Fibroblast of skin of scalp (primary cell): ENCODE measurements around the gene CDK14.
"Not testable (repeated sequence)": the region's sequence is repeated elsewhere in the genome, so short reads cannot be mapped to it uniquely, and the experiment has no call there.

ENCODE experiments used
- DNase-seq: peaks from one replicate; pipeline ENCODE4 v3.0.0-alpha.2; 2013

Gene CDK14

DNA sequence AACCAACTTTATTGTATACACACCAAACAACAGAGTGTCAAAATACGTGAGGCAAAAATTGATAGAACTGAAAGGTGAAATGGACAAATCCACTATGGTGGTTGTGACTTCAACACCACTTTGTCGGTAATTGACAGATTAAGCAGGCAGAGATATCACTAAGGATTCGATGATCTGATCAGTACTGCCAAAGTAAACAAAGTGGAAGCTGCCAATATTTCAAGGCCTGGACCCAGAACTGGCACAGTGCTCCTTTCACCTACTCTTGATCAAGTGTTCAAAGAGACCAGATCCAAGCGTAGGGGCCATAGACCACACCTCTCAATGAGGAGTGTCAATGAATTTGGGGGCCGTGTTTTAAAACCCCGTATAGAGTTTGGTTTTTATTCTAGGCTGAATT, 167.0 kb downstream of the CDK14 start:
- DNase-seq, result no peak

DNA sequence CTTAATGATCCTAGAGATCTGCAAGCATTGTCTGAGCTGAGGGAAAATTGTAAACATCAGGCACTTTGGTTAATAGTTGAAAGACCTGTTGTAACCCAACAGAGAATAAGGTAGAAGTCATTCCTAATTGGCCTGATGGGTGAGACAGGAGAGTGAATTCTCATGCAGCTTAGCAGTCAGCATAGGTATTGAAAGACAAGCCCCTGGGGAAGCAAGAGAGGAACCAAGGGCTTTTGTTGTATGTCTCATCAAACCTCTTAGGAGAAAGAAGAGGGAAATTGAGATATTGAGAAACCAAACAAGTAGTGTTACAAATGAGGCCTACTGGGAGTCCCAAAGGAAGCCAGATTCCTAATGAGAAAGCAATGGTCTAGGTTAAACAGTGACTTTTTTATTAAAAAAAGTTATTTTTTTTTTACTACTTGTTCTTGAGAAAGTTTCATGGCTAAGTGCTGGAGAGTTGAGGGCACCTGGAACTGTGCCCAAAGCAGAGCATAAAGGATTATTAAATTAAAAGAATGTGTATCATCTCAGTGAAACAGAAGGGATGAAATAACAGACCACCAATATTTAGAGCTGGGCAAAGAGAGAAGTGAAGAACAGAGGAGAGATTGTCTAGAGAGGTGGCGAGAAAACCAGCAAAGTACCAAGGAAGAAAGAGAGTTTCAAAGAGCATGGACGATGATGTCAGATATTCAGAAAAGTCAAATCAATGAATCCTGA, 168.9 kb downstream of the CDK14 start:
- no peak for DNase-seq

DNA sequence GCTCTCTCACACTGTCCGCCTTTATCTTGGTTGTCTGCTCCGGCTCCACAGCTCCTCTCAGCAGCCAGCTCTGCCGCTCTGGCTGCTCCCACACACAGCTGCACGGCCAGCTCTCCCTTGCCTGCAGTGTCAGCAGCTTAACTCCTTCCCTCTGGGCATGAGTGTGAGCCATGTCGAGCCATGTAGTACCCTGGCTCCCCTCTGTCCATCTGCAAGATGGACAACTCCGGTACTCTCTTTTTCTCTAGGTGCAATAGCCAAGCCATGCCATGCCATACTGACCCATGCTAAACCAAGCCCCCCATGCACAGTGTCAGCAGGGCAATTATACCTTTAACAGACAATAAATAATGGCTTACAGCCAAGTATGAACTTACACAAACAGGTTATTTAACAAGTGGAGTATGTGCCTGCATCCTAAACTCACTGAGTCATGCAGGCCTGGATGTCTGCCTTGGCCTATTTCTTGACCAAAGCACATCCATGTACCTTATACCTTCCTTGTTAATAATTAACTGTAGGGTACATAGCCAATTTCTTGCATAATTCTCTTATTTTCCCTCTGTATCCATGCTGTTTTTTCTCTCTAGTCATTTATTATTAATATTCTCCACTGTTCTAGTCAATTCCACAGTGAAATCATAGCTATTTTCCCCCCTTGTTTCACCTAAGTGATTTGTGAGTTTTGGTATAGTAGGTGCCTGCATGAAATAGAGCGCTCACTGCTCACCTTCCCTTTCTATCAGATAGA, 170.9 kb downstream of the CDK14 start:
- DNase-seq, result no peak

DNA sequence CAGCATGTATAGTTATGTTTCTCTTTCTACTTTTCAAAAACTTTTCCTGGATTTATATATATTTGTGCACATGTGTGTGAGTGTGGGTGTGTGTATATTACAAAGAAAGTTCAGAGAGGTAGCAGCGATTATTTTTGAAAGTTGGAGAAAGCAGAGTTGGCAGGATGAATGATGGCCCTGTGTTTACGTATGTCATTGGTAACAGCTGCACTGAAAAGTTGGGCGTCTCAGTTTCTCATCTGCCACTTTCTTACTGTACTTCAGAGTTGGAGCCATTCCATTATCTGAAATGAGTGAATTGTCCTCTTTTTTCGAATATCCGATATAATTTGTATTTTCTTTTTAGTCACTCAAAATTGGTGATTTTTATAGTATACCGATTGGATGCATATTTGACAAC, 172.2 kb downstream of the CDK14 start:
- DNase-seq, result no peak

DNA sequence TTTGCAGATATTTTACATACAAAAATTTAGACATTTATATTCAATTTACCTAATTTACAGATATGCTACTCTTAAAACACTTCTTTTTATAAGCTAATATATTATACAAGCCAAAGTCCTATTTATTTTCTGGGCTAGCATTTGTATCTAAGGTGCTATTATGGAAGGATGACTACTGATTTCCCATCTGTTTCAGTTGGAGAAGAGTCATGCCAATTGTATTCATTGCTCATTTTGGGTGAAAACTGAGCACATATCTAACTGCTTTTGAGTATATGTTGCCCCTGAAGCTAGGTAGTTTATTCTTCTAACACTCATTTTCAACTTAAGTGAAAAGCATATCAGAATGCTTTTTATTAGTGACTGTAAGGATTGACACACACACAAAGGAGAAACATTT, 172.9 kb downstream of the CDK14 start:
- no peak for DNase-seq

DNA sequence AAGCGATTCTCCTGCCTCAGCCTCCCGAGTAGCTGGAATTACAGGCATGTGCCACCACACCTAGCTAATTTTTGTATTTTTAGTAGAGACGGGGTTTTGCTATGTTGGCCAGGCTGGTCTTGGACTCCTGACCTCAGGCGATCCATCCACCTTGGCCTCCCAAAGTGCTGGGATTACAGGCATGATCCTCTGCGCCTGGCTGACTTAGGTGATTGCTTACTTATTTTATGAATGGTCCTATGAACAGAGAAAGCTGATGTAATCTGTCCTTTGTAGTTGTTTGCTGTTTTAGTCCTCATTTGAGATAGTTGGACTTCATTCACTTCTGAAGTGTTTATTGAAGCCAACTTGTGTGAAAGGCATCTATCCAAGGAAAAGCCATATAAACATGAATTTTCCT, 173.4 kb downstream of the CDK14 start:
- not testable (repeated sequence) for DNase-seq

DNA sequence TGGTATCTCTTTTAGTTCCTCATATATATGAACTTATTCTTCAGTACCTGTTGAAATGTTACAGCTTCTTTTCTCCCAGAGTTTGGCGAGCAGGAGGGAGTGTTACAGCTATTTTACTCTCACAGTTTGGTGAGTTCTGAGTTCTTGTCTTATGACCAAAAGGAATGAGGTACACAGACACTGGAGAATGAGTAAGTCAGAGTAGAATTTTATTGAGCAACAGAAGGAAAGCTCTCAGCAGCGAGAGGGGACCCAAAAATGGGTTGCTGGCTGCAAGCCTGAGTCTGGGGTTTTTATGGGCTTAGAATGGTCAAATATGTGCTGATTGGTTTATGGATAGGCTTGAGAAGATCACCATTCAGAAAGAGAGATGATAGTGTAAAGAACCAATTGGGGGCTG, 175.2 kb downstream of the CDK14 start:
- DNase-seq, result peak; percentile 45

DNA sequence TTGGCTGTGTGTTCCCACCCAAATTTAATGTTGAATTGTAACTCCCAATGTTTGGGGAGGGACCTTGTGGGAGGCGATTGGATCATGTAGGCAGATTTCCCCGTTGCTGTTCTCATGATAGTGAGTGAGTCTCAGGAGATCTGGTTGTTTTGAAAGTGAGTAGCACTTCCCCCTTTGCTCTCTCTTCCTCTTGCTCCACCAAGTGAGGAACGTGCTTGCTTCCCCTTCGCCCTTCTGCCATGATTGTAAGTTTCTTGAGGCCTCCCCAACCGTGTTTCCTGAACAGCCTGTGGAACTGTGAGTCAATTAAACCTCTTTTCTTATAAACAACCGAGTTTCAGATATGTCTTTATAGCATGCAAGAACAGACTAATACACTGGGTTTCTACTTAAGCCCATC, 176.3 kb downstream of the CDK14 start:
- no peak for DNase-seq

DNA sequence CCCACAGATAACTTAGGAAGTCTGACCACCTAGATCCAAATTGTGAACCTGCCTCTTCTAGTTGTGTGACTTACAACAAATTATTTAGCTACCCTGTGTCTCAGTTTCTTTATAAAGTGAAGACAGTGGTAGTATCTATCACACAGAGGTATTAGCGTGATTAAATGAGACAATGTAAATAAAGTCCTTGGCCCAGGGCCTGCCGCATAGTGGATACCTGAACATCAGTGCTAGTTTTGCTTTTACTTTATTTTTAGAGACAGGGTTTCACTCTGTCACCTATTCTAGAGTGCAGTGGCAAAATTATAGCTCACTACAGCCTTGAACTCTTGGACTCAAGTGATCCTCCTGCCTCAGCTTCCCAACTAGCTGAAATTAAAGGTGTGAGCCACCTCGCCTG, 177.1 kb downstream of the CDK14 start:
- no peak for DNase-seq

DNA sequence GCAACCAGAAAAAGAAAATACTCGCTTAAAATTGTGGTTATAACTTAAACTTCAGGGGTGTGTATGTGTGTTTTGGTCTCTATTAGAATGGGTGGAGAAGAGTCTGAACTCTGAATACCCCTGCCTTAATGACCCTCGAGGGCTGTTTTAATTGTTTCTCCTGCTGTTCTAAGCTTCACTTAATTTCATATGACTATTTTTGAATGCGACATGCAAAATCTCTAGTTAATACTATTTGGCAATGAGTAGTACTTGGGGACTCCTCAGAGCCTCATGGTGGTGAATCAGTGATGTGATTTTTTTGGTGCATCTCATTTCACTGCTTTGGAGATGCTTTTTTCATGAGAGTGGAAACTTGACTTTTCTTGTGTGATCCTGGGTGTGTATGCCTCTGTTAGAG, 178.6 kb downstream of the CDK14 start:
- DNase-seq, result no peak

DNA sequence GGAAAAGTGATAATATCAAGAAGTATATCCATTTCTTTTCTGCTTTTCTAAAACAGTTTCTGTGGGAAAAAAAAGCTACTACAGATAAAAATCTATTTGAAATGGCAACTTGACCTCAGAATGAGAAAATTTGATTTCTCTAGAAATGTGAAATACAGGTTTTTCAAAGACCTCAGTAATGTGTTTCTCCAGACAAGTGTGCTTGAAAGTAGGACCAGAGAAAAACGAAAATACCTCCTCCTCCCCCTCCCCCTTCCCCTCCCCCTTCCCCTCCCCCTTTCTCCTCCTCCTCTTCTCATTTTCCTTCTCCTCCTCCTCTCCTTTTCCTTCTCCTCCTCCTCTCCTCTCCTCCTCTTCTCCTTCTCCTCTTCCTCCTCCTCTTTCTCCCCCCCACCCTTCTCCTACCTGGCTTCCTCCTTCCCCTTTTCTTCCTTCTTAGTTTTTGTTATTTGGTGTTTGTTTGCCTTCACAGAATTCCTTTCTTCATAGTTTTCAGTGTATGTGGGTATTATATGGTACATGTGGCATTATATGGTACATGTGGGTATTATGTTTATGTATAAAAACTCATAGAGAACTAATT, 179.4 kb downstream of the CDK14 start:
- no peak for DNase-seq

DNA sequence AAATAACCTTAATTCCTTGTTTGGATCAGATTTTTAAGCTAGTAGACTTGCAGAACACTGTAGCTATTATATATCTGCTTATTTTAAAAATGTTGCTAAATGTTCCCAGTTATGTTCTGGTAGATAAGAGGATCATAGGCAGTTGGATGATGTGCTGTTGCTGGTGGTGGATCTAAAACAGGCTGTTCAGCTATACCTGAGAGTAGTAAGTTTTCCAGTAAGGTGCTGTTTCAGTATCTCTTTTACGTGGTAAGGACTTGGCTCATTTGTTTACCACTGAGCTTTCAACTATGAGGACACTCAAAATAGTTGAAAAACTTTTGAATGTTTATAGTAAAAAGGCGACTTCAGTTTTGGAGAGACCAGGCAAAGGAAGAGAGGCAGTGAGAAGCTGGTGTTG, 180.9 kb downstream of the CDK14 start:
- DNase-seq, result no peak

DNA sequence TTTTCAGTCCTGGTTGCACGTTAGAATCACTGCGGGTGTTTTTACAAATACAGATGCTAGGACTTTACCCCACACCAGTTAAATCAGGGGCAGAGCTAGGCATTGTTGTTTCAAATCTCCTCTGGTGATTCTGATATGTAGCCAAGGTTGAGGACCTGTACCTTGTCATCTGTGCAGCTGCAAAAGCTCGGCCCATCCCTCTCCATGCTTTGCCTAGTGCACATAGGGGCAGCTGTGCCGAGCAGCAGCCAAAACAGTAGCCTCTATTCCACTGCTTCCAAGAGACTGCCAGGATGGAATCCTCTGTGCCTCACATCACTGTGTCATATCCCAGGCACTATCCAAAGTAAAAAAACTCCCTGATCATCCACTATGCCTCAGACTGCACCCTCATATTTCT, 181.3 kb downstream of the CDK14 start:
- DNase-seq, result no peak

DNA sequence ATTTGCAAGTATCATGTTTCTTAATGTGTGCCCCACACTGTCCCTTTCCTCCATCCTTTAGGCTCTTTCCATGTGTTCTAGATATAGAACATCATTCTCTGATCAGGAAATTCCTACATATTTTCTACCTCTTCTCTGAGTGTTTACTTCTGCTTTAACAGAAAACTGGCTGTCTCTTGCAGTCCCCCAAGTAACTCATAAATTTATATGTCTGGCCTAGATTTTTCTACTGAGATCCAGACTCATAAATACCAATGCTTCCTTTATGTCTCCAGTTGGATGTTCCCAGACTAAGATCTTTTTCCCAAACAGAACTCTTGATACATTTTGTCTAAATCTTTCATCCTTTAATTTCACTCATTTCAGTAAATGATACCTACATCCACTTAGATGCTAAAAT, 181.8 kb downstream of the CDK14 start:
- DNase-seq, result no peak

DNA sequence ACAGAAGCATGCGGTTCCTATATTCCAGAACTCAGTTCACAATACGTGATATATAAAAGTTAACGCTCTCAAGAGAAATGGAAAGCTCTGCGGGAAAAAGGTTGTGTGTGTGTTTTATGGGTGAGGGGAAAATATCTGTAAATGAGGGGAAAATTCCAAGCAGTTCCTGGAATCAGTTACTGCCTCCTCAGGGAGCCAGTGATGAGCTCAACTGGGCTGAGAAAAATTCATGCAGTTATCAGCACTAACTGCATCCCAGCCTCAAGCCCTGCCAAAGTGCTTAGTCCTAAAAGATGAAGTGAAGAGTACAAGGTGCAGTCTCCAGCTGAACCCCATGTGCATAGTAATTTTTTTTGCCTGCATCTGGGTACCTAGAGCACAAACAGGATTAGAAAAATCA, 191.9 kb downstream of the CDK14 start:
- peak; percentile 79 for DNase-seq

DNA sequence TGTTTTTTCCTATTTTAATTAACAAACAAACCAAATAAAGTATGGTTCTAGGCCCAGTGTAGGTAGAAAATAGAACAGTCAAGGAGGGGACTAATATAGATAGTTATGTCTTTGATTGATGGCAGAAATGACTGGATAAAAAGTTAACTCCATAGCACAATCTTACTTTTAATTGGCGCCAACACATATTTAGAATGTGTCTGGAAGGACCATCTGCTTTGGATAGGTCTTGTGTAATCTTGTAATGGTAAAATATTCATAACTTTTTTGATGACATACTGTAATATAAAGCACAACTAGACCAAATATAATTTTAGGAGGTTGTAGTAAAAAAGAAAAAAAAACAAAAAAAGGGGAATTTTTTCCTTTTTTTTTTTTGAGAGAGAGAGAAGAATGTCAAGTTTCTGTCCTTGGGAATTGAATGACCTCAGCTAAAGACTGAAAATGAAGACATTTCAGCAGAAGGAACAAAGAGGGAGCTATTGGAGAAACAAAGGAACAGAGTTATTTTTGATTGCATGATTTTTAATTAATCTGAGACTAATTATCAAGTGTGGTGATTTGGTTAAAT, 193.7 kb downstream of the CDK14 start:
- DNase-seq, result no peak

DNA sequence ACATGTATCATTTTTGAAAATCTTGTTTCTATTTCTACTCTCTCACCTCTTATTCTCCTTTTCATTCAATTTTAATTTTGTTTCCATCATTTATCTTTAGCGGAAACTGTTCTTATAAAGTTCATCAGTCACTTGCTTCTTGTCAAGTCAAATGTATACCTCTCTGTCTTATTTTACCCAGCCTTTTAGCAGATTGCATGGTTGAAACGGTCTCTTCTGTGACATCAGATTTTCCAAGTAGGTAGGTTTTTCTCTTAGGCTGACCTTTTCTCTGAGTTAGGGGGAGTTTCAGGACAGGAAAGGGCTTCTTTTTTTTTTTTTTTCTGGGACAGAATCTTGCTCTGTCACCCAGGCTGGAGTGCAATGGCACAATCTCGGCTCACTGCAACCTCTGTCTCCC, 195.5 kb downstream of the CDK14 start:
- DNase-seq, result no peak

DNA sequence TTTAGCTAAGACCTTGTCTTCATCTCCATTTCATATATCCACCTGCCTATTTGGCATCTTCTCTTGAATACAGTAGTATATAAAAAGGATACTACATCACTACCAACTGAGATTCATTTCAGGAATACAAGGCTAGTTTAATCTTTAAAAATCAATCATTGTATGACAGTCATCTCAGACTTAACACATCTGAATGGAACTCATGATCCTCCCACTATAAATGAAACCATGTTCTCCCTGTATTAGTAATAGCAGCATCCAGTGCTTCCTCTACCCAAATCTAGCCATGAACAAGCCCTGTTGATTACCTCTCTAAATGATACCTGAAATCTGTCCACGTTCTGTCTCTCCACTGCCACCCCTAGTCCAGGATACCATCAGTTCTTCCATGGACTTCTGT, 196.2 kb downstream of the CDK14 start:
- no peak for DNase-seq

DNA sequence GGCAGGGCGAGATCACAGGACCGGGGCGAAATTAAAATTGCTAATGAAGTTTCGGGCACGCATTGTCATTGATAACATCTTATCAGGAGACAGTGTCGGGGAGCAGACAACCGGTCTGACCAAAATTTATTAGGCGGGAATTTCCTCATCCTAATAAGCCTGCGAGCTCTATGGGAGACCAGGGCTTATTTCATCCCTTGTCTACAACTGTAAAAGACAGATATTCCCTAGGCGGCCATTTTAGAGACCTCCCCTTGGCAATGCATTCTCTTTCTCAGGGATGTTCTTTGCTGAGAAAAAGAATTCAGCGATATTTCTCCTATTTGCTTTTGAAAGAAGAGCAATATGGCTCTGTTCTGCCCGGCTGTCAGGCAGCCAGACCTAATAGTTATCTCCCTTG, 198.1 kb downstream of the CDK14 start:
- DNase-seq, result not testable (repeated sequence)

DNA sequence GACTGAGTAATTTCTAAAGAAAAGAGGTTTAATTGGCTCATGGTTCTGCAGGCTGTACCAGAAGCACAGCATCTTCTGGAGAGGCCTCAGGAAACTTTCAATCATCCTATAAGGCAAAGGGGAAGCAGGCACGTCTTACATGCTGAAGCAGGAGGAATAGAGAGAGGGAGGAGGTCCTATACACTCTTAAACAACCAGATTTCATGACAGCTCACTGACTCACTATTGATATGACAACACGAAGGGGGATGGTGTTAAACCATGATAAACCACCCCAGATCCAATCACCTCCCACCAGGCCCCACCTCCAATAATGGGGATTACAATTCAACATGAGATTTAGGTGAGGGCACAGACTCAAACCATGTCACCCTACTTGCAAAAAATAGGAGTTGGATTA, 201.5 kb downstream of the CDK14 start:
- DNase-seq, result no peak

DNA sequence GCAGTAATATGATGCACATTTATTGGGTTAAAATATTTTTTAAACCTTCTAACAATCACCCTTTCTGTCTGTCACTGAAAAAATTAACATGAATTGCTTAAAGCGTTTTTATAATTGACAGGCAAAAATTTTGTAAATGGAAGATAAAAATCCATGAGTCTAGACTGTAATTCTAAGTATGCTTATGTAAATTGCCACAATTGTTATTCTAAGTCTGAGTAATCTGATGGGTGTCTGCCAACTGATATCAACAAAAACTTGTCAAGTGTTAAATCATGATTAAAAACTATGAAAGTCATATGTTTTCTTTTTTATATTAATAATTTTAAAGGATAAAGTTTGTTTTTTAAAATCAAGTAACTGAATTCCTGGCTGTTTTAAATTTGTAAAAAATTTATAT, 208.2 kb downstream of the CDK14 start:
- DNase-seq, result peak; percentile 82

DNA sequence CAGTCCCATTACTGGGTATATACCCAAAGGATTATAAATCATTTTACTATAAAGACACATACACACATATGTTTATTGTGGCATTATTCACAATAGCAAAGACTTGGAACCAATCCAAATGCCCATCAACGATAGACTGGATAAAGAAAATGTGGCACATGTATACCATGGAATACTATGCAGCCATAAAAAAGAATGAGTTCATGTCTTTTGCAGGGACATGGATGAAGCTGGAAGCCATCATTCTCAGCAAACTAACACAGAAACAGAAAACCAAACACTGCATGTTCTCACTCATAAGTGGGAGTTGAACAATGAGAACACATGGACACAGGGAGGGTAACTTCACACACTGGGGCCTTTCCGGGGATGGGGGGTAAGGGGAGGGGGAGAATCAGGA, 219.4 kb downstream of the CDK14 start:
- not testable (repeated sequence) for DNase-seq

DNA sequence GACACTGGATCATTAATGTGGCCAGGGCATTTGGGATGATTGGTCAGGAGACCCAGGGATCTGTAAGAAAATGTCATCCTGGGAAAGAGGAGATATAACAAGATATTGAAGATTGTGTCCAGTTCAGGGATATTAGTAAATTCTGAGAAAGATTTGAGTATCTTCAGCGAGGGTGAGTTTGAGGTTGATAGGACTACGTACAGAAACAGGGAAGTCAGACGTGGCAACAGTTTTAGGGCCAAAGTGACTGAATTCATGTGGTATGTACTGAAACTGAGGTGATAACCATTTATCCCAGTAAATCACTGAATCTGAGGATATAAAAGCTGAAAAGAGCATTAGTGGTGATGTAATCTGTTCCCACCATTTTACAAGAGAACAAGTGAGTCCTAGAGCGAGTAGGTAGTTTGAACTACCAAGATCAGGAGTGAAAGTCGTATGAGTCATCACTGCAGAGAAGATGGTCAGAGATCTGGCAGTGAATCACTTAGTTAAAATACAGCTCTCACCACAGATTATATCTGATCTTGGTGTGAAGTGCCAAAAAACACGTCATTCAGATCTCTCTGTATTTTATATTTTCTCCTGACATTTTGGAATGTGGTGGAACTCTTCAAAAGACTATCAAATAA, 220.5 kb downstream of the CDK14 start:
- DNase-seq, result peak; percentile 94
